ENCODE results near the gene CPT1C. TPM values are rescaled to one million over a fixed set of nuclear protein-coding genes. Genes with fewer than 3 reads are reported as not detected.

Gene CPT1C
- total RNA-seq, 4 donors from 2014 or later, result 0.44 to 4.1 (median 2.2) TPM

- WGBS, 2 donors, result 76 to 85% methylated on average over 9 to 13 of the region's 15 CpGs
- Histone ChIP-seq H3K4me1 (peaks cover 0 to 20% (median 9%) of the 10 kb centered on the region in 4 donors), H3K27ac (no peak overlapping the region), H3K27me3 (no peaks in the 10 kb centered on the region), H3K36me3 (peaks cover 0 to 77% (median 35%) of the 10 kb centered on the region in 3 donors), H3K4me3 (no peak overlapping the region), H3K9me3 (no peaks in the 10 kb centered on the region)
- DNase-seq (ENCODE audit: low spot score in 2 of 2), result no peak
- TF ChIP-seq CTCF (IDR thresholded peaks at IDR 0.05) (no peak), EP300 (IDR thresholded peaks at IDR 0.05) (no peak), POLR2A (IDR thresholded peaks at IDR 0.05) (no peak)
Measured at GRCh38 chr19:49660338-49660961, 30.5 kb upstream of the CPT1C start.

- Histone ChIP-seq H3K27me3 (no peaks in the 10 kb centered on the region), H3K4me3 (no peak overlapping the region), H3K27ac (no peak overlapping the region), H3K4me1 (peaks cover 0 to 31% (median 17%) of the 10 kb centered on the region in 4 donors), H3K9me3 (no peaks in the 10 kb centered on the region), H3K36me3 (peaks cover 0 to 61% (median 34%) of the 10 kb centered on the region in 3 donors)
- WGBS, 2 donors, result 94 to 95% methylated on average over 14 to 16 of the region's 16 CpGs
- DNase-seq (ENCODE audit: low spot score in 2 of 2), result no peak
- no peak for TF ChIP-seq CTCF (IDR thresholded peaks at IDR 0.05)
- no peak for TF ChIP-seq EP300 (IDR thresholded peaks at IDR 0.05)
- no peak for TF ChIP-seq POLR2A (IDR thresholded peaks at IDR 0.05)
Measured at GRCh38 chr19:49662011-49662410, 28.9 kb upstream of the CPT1C start.

- H3K36me3 ChIP-seq, result peaks cover 0 to 51% (median 25%) of the 10 kb centered on the region in 3 donors
- TF ChIP-seq EP300 (IDR thresholded peaks at IDR 0.05) (no peak), POLR2A (IDR thresholded peaks at IDR 0.05) (no peak), CTCF (IDR thresholded peaks at IDR 0.05) (no peak)
- WGBS, 2 donors, result 83 to 86% methylated on average over 12 of the region's 12 CpGs
- peaks cover 0 to 33% (median 17%) of the 10 kb centered on the region in 4 donors for H3K4me1 ChIP-seq
- H3K27ac ChIP-seq, result peak overlapping the region in 2 of 4 donors; percentile 88 to 89
- H3K9me3 ChIP-seq, result no peaks in the 10 kb centered on the region
- peak overlapping the region in 1 of 4 donors; percentile 90 for H3K4me3 ChIP-seq
- no peak for DNase-seq (ENCODE audit: low spot score in 2 of 2)
- H3K27me3 ChIP-seq, result no peaks in the 10 kb centered on the region
Measured at GRCh38 chr19:49663224-49663623, 27.7 kb upstream of the CPT1C start.

GRCh38 chr19:49664171-49665035, 26.5 kb upstream of the CPT1C start:
- H3K27me3 ChIP-seq, result no peaks in the 10 kb centered on the region
- DNase-seq (ENCODE audit: low spot score in 2 of 2), result peak; percentile 89 to 93
- peak overlapping the region; percentile 71 to 93 (median 88) for H3K27ac ChIP-seq
- H3K9me3 ChIP-seq, result no peaks in the 10 kb centered on the region
- 1% methylated on average over 47 to 53 of the region's 53 CpGs for WGBS, 2 donors
- peaks cover 0 to 51% (median 13%) of the 10 kb centered on the region in 3 donors for H3K36me3 ChIP-seq
- TF ChIP-seq EP300 (IDR thresholded peaks at IDR 0.05) (peak in 1 of 2 donors; percentile 84), CTCF (IDR thresholded peaks at IDR 0.05) (peak in 4 of 5 experiments; percentile 20 to 73 (median 40)), POLR2A (IDR thresholded peaks at IDR 0.05) (peak in 1 of 2 donors; percentile 61)
- H3K4me1 ChIP-seq, result peaks cover 0 to 33% (median 17%) of the 10 kb centered on the region in 4 donors
- H3K4me3 ChIP-seq, result peak overlapping the region; percentile 66 to 91 (median 81)

- H3K27ac ChIP-seq, result peak overlapping the region; percentile 71 to 93 (median 88)
- WGBS, 2 donors, result 0 to 1% methylated on average over 7 of the region's 7 CpGs
- H3K4me1 ChIP-seq, result peaks cover 0 to 33% (median 17%) of the 10 kb centered on the region in 4 donors
Measured at GRCh38 chr19:49665036-49665350, 25.9 kb upstream of the CPT1C start.

More at GRCh38 chr19:49665036-49665350, 25.9 kb upstream of the CPT1C start:
- Histone ChIP-seq H3K27me3 (no peaks in the 10 kb centered on the region), H3K36me3 (peaks cover 0 to 47% (median 11%) of the 10 kb centered on the region in 3 donors), H3K4me3 (peak overlapping the region; percentile 66 to 91 (median 81)), H3K9me3 (no peaks in the 10 kb centered on the region)
- no peak for TF ChIP-seq POLR2A (IDR thresholded peaks at IDR 0.05)
- no peak for TF ChIP-seq CTCF (IDR thresholded peaks at IDR 0.05)
- no peak for TF ChIP-seq EP300 (IDR thresholded peaks at IDR 0.05)
- no peak for DNase-seq (ENCODE audit: low spot score in 2 of 2)

All from tibial nerve (tissue), 4 donors.